M059J (cell line): ENCODE data around the gene BABAM2. TPM values are rescaled to one million over a fixed set of nuclear protein-coding genes. Genes with fewer than 3 reads are reported as not detected.

ENCODE experiments used
- DNase-seq: peaks from one replicate; pipeline ENCODE4 v3.0.0-alpha.2; 2012; ENCODE audit warnings: low read depth
- total RNA-seq: library from RNA; depleted of rRNA; stranded (reverse); fragments of >200 nt; shearing (Covaris generic); gene quantifications from 2 replicates; pipeline ENCODE4 v1.2.3, GENCODE V29; 2014

BABAM2 gene
- total RNA-seq, 1 experiment from 2014 or later, result 41.8 TPM

DNA sequence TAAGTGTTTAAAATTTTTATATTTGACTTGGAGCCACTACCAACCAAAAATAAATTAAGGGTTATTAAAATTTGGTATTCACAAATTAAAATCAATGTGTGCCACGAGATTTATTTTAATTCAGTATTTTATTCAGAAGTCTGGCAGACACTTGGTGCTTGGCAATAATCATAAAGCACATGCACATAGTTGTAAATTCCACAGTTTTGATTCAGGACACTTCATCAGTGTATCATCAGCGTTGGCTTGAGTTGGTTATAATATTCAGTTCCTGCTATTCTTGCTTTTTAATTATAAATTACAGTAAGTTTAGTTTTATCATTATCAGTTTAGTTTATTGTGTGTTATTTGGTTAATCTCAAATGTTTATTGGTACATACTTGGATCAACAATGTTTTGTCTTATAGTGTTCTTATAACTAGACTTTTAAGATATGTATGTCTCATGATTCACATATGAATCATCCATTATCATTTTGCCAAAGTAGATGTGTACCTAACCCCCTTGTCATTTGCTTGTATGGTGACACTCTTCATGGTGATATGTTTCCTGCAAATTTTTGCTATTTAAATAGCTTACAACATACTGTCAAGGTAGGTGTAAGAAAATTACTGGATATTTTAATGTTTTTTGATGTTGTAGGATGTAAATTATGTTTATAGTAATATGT, 237.9 kb downstream of the BABAM2 start:
- DNase-seq, result peak; percentile 26

DNA sequence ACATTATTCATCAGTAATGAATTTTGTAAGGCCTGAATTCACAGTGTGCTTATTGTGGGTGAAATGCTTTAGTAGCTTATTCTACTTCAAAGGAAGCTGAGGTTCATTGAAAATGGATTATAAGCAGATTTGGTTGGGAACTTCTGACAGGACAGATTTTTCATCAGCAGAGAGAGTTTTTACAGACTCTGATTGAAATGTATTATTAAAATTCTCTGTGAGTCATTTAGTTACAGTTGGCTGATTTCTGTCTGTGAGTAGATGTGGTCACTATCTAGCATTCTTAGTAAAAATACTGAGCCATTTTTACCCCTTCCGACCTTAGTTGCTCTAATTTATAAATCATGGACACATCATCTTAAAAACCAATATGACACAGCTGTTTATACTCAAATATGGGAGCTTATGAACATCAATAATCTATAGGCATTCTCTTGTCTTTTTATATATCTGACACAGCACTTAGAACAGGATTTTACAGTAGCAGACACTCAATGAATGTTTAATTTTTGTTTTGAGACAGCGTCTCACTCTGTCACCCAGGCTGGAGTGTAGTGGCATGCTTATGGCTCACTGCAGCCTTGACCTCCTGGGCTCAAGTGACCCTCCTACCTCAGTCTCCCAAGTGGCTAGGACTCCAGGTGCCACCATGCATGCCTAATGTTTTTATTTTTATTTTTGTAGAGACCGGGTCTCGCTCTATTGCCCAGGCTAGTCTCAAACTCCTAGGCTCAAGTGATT, 239.6 kb downstream of the BABAM2 start:
- peak; percentile 52 for DNase-seq

DNA sequence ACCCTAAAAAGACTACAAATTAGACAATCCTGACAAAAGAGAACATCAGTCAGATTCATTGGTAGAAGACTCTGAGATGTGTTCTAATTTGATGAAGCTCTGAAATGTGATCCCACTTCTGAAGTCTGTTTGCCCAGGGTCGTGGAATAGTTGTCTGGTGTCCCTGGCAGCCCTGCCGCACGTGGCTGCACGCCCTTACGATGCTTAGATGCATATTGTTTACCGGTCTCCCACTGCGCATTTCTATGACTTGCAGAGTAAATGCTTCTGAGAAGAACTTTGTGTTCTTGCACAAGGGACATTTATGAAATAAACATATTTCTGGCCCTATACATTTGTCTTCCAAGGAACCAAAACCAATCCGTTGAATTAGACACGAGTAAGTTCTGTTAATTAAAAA, 243.2 kb downstream of the BABAM2 start:
- no peak for DNase-seq

DNA sequence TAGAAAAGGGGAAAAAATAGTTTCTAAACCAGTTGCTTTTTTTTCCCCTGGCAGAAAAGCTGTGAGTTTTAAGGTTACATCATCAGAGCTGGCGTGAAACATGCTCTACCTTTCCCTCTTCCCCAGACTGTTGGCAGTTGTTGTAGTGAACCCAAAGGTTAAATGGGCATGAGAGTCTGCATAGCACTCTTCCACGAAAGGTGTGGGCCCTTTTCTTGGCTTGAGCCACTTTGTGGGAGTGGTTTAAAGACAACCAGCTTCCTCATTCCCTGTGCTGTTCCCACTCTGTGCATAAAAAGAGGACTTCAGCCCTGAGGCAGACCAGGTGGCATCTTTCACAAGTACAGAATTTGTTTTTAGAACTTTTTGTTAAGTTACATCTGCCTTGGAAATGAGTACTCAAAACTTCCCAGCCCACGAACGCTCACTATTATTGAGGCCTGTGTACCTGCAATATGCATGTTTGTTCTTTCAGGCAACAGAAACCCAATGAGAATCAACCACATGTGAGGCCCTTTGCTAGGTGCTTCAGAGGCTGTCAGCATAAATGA, 243.8 kb downstream of the BABAM2 start:
- peak; percentile 62 for DNase-seq

DNA sequence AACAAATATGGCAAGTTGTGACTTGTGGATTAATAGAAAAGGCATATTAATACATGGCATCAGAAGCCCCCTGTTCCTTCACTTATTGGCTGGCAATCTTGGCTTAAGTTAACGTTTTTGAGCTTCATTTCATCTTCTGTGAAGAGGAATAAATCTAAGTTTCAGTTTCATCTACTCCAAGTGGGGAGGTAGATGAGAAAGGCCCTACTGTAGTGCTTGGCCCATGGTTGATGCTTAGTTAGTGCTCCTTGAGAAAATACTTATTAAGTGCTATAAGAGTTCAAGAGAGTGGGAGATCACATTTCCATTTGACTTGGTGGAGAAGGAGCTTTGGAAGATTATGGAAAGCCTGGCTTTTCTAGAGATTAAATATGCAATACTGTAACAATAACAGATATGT, 244.3 kb downstream of the BABAM2 start:
- no peak for DNase-seq

DNA sequence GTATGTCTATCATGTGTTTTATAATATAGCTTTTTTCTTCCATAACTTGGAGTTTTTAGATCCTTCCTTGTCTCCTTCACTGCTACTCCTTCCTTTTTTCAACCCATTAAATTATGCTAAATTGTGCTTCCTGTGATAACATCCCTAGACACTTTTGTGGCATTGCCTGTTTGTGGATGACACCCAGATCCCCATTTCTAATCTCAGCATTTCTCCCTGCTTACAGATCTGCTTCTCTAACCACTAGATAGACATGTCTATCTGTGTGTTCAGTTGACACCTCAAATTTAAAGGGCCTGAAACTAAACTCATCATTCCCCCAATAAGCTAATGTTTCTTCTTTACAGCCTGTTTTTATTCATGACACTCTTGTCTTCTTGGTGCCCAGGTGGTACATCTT, 244.8 kb downstream of the BABAM2 start:
- DNase-seq, result no peak

DNA sequence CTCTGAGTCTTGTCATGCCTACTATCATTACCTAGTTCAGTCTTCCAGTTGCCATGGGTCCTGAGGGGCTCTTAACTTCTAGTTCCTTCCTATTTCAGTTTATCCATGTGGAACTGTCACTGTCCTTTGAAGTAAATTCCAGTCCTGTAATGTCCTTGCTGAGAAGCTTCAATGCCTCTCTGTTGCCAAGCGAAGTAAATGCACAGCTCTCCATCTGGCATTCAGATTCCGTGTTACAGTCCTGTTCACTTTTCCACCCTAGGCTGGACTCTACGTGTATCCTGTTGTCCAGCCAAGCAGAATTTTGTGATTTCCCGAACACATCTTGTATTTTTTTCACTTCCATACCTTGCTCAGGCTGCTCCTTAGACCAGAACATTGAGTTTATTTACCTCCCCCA, 245.3 kb downstream of the BABAM2 start:
- DNase-seq, result no peak

DNA sequence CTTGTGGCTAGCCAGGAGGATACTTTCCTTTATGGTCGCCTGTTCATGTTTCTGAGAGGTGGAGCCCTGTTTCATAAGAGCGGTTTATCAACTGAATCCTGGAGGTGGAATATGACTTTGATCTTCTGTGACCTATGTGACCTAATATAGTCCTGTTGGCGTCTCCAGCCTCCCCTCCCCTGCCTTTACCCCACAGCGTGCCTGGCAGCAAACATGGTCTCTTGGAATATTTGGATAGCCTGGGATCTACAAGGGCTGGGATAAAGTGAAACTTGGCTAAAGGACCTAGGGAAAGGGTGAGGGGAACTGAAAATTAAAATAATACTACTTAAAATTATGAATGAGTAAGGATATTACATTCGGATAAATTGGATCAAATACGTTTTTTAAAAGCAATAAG, 246.0 kb downstream of the BABAM2 start:
- DNase-seq, result no peak

DNA sequence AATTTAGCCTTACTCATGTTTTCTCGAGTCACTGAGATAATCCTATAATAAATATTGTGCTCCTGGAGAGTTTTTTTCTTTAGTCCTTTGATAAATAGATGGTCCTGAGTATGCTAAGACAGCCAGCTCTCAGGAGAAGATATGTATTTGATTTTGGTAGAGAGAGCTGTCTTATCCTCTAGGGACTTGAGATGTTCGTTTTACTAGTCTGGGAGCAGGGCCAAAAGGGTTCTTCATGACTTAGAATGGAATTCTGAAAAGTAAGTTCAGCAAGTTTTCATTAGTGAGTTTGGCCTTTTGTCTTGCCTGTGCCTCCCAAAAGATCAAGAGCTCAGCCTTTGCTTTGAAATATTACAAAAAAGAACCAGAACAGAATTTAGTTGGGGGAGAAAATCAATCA, 246.7 kb downstream of the BABAM2 start:
- DNase-seq, result peak; percentile 80

DNA sequence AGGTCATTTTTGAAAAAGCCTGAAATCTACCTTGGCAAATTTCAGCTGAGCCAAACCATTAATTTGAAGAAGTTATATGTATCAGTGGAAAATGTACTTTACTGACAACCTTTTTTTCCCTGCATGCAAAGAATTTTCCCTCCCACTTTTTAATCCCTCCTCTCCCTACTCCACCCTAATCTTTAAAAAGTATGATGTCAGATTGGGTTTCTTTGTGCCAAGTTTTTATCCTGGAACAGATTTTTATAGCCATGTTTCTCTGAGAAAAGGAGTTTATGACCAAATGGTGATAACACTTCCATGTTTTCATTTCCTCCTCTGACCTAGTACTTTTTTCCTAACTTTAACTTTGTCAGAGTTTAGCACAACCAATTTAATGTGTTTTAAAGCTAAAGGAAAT, 251.9 kb downstream of the BABAM2 start:
- DNase-seq, result peak; percentile 21

DNA sequence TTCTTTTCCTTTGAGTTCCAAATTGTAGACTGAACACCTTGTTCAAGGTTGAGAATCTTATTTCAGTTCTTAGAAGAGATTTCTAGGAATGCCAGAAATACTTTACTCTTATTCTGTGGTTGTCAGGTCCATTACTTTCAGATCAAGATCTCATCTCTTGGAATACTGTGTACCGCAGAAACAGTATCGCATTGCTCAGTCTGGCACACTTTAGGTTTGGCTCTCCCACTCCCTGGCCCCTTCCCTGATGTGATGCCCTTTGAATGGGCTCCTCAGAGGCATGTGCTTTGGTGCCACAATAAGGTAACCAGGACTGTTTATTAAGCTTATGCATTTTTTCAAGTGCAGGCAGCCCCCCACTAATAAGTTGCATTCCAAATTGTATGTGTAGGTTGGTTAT, 257.5 kb downstream of the BABAM2 start:
- DNase-seq, result no peak

DNA sequence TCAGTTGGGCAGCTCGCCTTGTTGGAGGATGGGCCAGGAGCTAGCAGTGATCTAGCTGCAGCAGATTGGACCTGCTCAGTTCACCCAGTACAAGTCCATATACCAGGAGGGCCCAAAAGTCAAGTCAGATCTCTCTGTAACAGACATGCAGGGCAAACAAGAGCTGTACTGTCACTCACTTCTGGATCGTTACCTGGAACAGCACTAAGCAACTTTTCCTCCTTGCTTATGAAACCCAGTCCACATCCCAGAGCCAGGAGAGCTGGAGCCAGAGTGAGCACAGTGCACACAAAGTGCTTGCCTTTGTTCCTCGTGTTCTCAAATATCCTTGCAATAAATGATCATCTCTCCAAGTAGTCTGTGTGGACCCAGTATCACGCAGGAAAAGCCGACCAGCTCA, 258.0 kb downstream of the BABAM2 start:
- DNase-seq, result no peak

DNA sequence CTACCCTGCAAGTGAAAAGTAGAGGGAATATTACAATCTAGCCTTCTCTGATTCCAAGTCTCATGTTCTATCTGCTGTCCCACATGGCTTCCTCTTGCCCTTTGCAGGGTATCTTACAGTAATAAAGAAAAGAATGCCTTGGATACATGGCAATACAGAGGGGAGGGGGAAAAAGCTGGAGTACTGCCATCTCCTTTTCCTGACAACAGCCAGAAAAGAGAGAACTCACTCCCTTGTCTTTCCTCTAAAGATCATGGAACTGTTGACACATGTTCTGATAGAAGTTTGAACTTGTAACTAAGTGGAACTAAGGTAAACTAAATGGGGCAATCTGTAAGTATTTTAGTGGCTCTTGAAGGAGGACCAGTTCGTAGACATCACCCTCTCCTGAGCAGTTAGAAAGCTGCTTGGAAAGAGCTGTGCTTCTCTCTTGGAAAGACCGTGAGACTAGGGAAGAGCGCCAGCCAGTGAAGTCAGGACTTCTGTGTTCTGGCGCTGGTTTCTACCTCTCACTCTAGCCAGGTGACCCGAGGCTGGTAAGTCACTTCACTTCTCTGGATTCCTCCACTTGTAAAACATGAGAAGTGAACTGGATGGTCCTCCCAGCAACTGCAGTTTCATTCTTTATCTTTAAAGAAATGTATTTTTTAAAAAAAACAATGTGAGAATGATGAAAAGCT, 259.8 kb downstream of the BABAM2 start:
- no peak for DNase-seq

DNA sequence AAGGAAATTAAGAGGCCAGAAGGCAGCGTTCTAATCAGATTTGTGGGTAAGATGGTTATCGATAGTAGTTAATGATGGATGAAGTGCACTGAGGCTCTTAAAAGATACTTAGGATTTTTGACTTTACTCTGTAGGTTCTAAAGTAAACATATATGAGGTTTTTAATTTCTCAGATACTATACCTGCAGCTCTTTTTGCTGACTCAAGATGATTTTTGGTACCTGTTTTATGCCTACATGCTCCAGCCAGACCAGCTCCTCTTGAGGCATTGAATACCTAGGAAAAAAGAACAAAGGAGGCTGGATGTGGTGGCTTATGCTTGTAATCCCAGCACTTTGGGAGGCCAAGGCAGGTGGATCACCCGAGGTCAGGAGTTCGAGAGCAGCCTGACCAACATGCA, 260.5 kb downstream of the BABAM2 start:
- no peak for DNase-seq

DNA sequence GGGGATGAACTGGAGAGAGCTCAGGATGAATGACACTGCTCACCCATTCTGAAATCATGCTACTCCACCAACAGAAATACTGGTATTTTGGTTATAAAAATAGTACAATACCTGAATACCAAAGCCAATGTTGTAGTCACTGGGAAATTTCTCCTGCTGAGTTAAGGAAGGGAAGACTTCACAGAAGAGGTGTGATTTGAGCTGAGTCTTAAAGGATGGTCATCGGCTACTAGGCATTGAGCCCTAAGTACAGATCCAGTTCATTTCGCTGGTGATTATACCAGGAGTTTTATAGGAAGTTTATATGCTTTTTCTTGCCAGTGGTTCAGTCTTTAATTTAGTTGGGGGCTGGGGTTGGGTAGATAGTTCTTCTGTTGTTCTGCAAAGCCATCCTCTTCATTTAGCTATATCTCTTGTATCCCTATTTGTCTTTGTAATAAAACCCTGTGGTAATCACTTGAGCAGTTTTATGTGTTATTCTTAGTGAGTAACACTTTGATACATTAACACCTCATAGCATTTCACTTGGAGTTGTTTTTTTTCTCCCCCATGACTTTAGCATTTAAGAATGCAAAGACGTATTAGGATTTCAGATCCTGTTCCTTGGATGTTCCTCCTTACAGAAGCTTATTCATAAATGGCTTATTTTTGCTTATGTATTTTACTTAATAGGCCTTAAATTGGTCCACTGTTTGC, 262.2 kb downstream of the BABAM2 start:
- DNase-seq, result peak; percentile 44

DNA sequence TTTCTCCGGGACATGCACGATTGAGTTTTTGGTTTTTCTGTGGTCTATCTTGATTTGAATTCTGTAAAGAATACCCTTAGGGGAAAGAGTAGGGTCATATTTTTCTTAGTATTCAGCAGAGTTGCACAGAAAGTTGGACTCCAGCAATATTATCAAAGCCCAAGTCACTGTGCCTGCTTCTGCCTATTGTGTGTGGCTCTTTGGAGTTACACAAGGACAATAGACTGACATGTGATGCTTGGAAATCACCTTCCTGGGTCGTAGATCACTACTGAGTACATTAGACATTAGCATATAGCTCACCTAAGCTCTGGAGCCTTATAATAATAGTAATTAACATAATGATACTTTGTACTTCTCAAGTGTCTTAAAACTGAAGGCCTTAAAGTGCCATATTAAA, 263.3 kb downstream of the BABAM2 start:
- peak; percentile 10 for DNase-seq

DNA sequence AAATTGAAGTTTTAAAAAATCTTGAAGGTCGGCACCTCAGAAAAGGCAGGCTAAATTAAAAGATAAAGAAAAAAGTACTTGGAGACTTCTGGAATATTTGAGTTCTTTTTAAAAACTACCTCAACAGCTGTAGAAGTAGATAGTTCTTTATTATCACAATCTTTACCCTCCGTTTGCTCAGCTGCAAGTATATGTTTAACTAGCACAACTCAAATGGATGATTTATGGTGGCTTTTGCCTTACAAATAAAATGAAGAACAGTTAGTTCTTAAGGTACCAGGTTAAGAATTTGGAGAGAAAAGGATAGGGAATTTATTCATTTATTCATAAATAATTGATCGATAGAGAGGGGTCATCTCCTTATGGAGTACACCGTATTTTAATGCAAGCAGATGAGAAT, 264.6 kb downstream of the BABAM2 start:
- DNase-seq, result no peak

DNA sequence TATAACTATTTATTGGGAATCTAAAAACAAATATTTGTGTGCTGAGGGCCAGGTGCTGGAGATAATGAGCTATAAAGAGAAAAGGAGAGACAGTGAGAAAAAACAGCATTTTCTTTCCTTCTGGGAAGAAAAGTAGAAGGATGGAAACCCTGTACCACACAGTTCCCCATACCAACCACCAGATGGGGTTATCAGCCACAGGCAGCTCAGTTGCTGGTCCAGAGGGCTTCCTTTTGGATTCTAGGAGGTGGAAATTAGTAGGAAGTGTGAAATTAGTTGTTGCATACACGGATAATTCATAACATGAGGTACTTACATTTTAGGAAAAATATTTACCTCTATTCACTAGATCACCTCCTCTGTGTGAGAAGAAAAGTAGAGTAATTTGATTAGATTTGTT, 265.1 kb downstream of the BABAM2 start:
- DNase-seq, result no peak

DNA sequence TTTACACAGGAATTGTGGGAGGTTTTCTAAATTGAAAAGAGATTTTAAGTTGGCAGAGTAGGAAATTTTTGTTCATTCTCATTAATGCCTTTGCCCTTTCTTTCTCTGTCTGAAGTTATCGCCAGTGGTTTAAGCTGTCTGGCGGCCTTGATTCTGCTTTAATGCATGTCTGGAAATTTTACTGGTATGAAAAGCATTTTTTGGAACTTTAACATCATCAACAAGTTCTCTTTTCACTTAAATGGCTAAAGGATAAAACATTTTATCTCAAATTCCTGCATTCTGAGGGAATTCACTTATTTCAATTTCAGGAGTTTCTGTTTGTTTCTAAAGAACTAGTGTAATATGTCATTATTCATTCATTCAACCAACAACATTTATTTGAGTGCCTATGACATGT, 268.3 kb downstream of the BABAM2 start:
- DNase-seq, result no peak

DNA sequence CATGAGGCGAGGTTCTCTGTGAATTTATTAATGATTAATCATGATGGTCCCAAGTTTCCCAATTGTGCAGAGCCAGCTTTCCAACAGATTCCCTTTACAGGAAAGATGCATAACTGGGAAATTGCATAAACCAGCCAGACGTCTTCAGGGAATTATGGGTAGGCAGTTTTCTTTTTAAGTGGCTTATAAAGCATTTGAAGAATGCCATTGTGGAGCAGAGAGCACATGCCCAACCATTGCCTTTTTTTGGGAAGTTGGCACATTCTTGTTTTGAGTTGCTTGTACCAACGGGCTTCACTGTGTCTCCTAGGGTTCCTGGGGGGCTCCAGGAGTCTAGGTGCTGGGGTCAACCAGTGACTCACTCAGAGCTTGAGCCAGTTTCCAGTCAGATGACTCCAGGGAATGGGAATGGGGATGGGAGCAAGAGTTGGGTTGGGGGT, 270.5 kb downstream of the BABAM2 start:
- DNase-seq, result peak; percentile 83

DNA sequence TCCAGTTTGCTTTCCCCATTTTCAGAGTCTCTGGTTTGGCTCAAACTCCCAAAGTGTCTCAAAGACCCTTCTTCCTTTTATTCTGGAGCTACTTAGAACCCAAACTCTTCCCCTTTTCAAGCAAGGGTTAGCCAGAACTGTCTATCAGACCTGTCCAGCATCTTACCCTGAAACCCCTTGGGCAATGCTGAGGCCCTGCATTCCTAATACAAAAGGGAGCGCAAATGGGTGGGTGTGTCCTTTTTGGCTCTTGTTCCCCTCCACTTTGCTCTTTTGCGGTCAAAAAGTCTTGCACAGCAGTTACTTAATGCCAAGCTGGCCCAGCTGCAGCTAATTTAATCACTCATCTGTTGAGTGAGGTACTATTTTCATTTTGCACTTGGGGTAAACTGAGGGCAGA, 270.9 kb downstream of the BABAM2 start:
- DNase-seq, result peak; percentile 80

DNA sequence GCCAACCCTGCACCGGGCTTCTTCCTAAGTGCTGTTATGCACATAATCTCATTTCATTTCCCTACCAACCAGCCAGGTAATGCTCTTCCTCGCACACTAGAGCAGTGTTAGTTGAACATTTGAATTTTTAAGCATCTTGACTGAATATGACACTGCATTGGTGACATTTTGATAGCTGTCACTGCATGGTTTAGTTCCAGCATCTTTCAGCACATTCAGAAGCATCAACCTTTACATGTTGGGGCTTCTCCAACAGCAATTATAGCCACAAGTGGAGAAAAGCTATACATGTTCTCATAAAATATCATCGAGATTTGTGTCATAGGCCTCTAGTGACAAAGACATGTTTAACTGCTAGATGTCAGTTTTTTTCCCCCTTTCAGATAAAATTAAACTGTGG, 272.0 kb downstream of the BABAM2 start:
- DNase-seq, result no peak
